ENCODE results near the gene CIRBP. TPM values are rescaled to one million over a fixed set of nuclear protein-coding genes. Genes with fewer than 3 reads are reported as not detected.
A peak's percentile ranks its signal among the peaks of the same experiment; 100 is the strongest.

Gene CIRBP
- total and polyA plus RNA-seq, 2 of the 13 experiments (the other 11 are each of a cell fraction or from before 2014, with no cell fraction given), result 133 to 140 TPM

DNA sequence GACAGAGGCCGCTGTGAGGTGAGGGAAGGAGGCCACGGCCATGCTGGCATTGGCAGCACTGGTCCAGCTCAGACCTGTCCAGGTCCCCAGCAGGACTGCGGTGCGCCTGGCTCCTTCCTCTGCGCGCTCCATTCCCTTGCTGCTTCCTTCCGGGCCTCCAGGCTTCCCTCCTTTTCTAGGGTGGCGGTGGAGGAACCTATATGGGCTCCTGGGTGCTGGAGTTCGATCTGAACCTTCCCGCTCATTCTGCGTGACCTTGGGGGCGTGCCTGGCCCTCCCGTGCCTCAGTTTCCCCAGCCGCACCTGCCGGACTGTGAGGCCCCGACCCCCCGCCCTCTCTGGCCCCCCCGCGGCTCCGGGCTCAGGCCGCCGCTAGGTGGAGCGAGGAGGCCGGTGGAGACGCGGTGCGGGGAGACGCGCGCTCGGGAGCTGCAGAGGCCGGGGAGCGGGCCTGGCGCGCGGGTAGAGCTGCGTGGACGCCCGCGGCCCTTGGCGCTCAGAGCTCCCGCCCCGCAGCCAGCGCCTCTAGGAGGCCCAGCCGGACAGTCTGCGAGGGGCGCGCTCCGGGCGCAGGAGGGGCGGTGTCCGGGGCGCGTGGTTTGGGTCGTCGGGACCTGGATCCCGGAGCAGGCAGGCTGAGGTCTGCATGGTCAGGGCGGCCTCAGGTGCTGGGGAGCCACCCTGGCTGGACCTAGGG lies 46.5 kb downstream of the CIRBP start (continued):
- TF ChIP-seq SYNCRIP (IDR thresholded peaks at IDR 0.05; ENCODE audit: insufficient read depth, low read depth, low read length) (no peak), HMGA1 (CRISPR knock-in tag; conservative IDR thresholded peaks at IDR 0.05) (no peak), ATF1 (CRISPR knock-in tag; IDR thresholded peaks at IDR 0.05) (no peak), ZBTB26 (CRISPR knock-in tag; IDR thresholded peaks at IDR 0.05; ENCODE audit: borderline replicate concordance) (no peak), ADNP (CRISPR knock-in tag; IDR thresholded peaks at IDR 0.05) (no peak), ZNF572 (CRISPR knock-in tag; IDR thresholded peaks at IDR 0.05) (no peak), ZNF768 (CRISPR knock-in tag; IDR thresholded peaks at IDR 0.05) (peak; percentile 33; the same call in 1 of the 2 replicates), CREBL2 (CRISPR knock-in tag; IDR thresholded peaks at IDR 0.05; ENCODE audit: borderline replicate concordance) (no peak), TEAD2 (CRISPR knock-in tag; IDR thresholded peaks at IDR 0.05) (no peak), ATF7 (IDR thresholded peaks at IDR 0.05) (no peak), ATF7 (CRISPR knock-in tag; IDR thresholded peaks at IDR 0.05) (no peak), ZKSCAN1 (IDR thresholded peaks at IDR 0.05; ENCODE audit: low read length) (no peak), KAT7 (CRISPR knock-in tag; IDR thresholded peaks at IDR 0.05; ENCODE audit: borderline replicate concordance) (peak; percentile 73; the same call in 1 of the 2 replicates), ZNF577 (CRISPR knock-in tag; IDR thresholded peaks at IDR 0.05; ENCODE audit: borderline replicate concordance, low read depth) (no peak), PTBP1 (IDR thresholded peaks at IDR 0.05; ENCODE audit: low read depth, low read length, poor library complexity, severe bottlenecking) (no peak), SOX13 (IDR thresholded peaks at IDR 0.05) (no peak), SOX13 (CRISPR knock-in tag; conservative IDR thresholded peaks at IDR 0.05 in 1 of 2, IDR thresholded peaks at IDR 0.05 in 1 of 2) (no peak), NCOA1 (CRISPR knock-in tag; IDR thresholded peaks at IDR 0.05) (no peak), SAP130 (CRISPR knock-in tag; IDR thresholded peaks at IDR 0.05; ENCODE audit: low read depth) (peak; percentile 33; the same call in 1 of the 2 replicates), KDM1A (CRISPR knock-in tag; IDR thresholded peaks at IDR 0.05) (no peak; the same call in 1 of the 2 replicates), NFYB (CRISPR knock-in tag; IDR thresholded peaks at IDR 0.05) (no peak), CAMTA2 (CRISPR knock-in tag; IDR thresholded peaks at IDR 0.05; ENCODE audit: borderline replicate concordance) (no peak), ARNT (IDR thresholded peaks at IDR 0.05) (no peak), ZFX (CRISPR knock-in tag; IDR thresholded peaks at IDR 0.05; ENCODE audit: low read depth) (peak; percentile 73), PLRG1 (conservative IDR thresholded peaks at IDR 0.05) (no peak), MAFG (CRISPR knock-in tag; IDR thresholded peaks at IDR 0.05) (no peak), GATAD2A (CRISPR knock-in tag; IDR thresholded peaks at IDR 0.05) (no peak; the same call in 1 of the 2 replicates)
- TF ChIP-seq, protein P1, sequence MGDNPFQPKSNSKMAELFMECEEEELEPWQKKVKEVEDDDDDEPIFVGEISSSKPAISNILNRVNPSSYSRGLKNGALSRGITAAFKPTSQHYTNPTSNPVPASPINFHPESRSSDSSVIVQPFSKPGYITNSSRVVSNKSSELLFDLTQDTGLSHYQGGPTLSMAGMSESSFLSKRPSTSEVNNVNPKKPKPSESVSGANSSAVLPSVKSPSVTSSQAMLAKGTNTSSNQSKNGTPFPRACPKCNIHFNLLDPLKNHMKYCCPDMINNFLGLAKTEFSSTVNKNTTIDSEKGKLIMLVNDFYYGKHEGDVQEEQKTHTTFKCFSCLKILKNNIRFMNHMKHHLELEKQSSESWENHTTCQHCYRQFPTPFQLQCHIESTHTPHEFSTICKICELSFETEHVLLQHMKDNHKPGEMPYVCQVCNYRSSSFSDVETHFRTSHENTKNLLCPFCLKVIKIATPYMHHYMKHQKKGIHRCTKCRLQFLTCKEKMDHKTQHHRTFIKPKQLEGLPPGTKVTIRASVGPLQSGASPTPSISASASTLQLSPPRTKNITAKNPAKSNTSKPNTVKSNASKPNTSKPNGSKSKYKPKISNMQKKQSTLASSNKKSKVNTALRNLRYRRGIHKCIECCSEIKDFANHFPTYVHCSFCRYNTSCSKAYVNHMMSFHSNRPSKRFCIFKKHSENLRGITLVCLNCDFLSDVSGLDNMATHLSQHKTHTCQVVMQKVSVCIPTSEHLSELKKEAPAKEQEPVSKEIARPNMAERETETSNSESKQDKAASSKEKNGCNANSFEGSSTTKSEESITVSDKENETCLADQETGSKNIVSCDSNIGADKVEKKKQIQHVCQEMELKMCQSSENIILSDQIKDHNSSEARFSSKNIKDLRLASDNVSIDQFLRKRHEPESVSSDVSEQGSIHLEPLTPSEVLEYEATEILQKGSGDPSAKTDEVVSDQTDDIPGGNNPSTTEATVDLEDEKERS (CRISPR knock-in tag; IDR thresholded peaks at IDR 0.05), result no peak

Measured in HepG2 (cell line).